ENCODE measurements around the gene ETHE1.

- no peak for TF ChIP-seq CTCF (IDR thresholded peaks at IDR 0.05; ENCODE audit: insufficient read depth, low read length, poor library complexity, severe bottlenecking)
- no peak for TF ChIP-seq EZH2phosphoT487 (conservative IDR thresholded peaks at IDR 0.05; ENCODE audit: low read length)
Observed at GRCh38 chr19:43575955-43576878, 49.2 kb upstream of the ETHE1 start.

All from SU-DHL-6 (cell line).